Coronary artery (tissue), 2 donors: Measurements from ENCODE around the gene MUC12.

ENCODE experiments used
- DNase-seq: peaks from one replicate; pipeline ENCODE4 v3.0.0-alpha.2; 2017; ENCODE audit warnings: low spot score
- H3K27ac ChIP-seq, 2 donors: fragments of 200-600 bp; sonication (generic); one replicate each; pipeline ENCODE4 v1.5.1; 2016 to 2019
- H3K4me3 ChIP-seq: fragments of 200-600 bp; sonication (generic); 2 replicates; pipeline ENCODE4 v1.5.1; 2016; ENCODE audit warnings: mild to moderate bottlenecking, moderate library complexity
- CTCF ChIP-seq: fragments of 200-600 bp; sonication (generic); IDR thresholded peaks from one replicate; pipeline ENCODE4 v1.5.1; 2019; ENCODE audit warnings: antibody characterized with exemption

MUC12 gene

GRCh38 chr7:100963874-100964273 is 5.5 kb upstream of the MUC12 start:
- no peak for DNase-seq
- no peak overlapping the region for H3K27ac ChIP-seq
- no peak overlapping the region for H3K4me3 ChIP-seq
- TF ChIP-seq CTCF = no peak

GRCh38 chr7:100964630-100965029 is 4.7 kb upstream of the MUC12 start:
- TF ChIP-seq CTCF = no peak
- Histone ChIP-seq H3K4me3 (no peak overlapping the region), H3K27ac (no peak overlapping the region)
- DNase-seq = no peak

DNA sequence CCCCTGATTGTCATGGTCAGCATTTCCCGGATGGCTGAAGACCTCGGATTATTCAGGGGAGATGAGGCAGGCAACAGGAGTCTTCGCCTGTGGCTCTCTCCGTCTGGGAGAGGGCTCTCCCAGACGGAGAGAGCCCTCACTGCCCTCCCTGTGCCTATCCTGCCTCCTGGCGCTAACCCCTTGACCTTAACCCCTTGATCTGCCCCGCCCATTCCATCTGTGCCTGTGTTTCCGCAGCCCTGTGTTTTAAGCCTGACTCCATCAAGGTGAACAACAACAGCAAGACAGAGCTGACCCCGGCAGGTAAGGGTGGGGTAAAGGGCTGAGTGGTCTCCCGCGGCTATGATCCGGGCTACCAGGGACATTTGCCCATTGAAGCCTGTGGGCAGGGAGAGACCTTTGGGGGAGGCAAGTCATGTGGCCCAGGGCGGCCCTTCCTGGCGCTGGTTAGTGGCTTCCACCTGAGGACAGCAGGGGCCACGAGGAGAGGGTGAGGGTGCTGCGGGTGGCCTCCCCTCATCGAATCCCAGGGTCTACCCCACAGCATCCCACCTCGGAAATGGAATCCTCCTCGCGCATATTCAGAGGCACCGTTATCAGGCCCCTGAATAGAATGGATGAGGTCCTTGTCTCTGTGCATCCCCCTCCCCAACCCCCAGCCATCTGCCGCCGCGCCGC is 4.2 kb upstream of the MUC12 start:
- no peak overlapping the region for H3K27ac ChIP-seq
- TF ChIP-seq CTCF = no peak
- H3K4me3 ChIP-seq = peak overlapping the region; percentile 65
- DNase-seq = no peak

- no peak overlapping the region for H3K27ac ChIP-seq
- peak overlapping the region; percentile 65 for H3K4me3 ChIP-seq
- peak; percentile 52 for TF ChIP-seq CTCF
- DNase-seq = no peak
Measured at GRCh38 chr7:100965723-100966541, 3.4 kb upstream of the MUC12 start.

DNA sequence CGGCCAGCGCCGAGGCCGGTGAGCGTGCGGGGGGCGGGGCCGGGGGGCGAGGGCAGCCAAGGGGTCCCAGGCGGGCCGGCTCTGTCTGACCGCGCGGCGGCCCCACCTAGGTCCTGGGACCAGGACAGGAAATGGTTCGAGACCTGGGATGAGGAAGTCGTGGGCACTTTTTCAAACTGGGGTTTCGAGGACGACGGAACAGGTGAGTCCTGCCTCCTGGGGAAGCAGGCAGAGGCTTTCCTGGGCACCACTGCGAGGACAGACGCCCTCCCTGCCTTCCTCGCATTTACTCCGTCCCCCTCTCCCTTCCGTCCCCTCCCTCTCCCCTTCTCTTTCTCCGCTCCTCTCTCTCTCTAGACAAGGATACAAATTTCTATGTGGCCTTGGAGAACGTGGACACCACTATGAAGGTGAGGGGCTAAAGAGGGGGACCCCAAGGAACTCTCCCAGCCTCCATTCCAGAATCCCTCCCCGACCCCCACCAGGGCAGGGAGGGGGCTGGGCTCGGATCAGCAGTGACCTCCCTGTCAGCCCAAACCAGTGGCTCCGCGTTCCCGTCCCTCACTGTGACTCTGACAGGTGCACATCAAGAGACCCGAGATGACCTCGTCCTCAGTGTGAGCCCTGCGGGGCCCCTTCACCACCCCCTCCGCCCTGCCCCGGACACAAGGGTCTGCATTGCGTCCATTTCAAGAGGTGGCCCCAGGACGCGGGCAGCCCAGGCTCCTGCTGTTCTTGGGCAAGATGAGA is 2.6 kb upstream of the MUC12 start:
- Histone ChIP-seq H3K4me3 (peak overlapping the region; percentile 65), H3K27ac (no peak overlapping the region)

GRCh38 chr7:100967292-100967863 is 2.0 kb upstream of the MUC12 start:
- no peak for DNase-seq
- no peak for TF ChIP-seq CTCF
- Histone ChIP-seq H3K4me3 (no peak overlapping the region), H3K27ac (no peak overlapping the region)

More for the DNA sequence above, 2.6 kb upstream of the MUC12 start:
- no peak for DNase-seq
- TF ChIP-seq CTCF = no peak
